PC-3 (cell line): ENCODE measurements around the gene MAP2K2. TPM values are rescaled to one million over a fixed set of nuclear protein-coding genes. Genes with fewer than 3 reads are reported as not detected.

Experiments
- ATAC-seq: fragments of 200-7000 bp; cut with Tn5 transposase; 2 replicates; pipeline ENCODE4 v1.9.1; 2020; ENCODE audit warnings: mild to moderate bottlenecking, moderate library complexity
- BruUV-seq: library from RNA; stranded (reverse); fragments of 400-500 nt; replicated peaks from 2 replicates; lab custom pipeline; 2021; lab: Mats Ljungman, UMichigan
- CTCF ChIA-PET: fragments of 300-600 bp; sonication (Branson Sonifier 250); formaldehyde crosslinking; loops from one replicate; lab custom pipeline; 2022; ENCODE audit warnings: antibody characterized with exemption; lab: Charles Lee
- POLR2A ChIA-PET: fragments of 300-600 bp; sonication (Branson Sonifier 250); formaldehyde crosslinking; loops from one replicate; lab custom pipeline; 2022; ENCODE audit warnings: antibody characterized with exemption; ENCODE audit not compliant: unreplicated experiment; lab: Charles Lee
- DNase-seq: peaks from one replicate; pipeline ENCODE4 v3.0.0-alpha.2; 2015
- H2AFZ ChIP-seq: fragments of 300-600 bp; sonication (generic); 2 replicates; pipeline ENCODE4 v1.6.0; 2016; ENCODE audit warnings: antibody characterized with exemption, low read length
- H3F3A ChIP-seq: fragments of 300-600 bp; sonication (generic); one replicate; pipeline ENCODE4 v1.6.0; 2017; ENCODE audit warnings: antibody characterized with exemption, low read length, control low read depth, mild to moderate bottlenecking; ENCODE audit not compliant: unreplicated experiment
- H3K27ac ChIP-seq: fragments of 300-600 bp; sonication (generic); 2 replicates; pipeline ENCODE4 v1.5.1; 2016; ENCODE audit warnings: mild to moderate bottlenecking, low read length
- H3K27me3 ChIP-seq: fragments of 300-600 bp; sonication (generic); 2 replicates; pipeline ENCODE4 v1.6.1; 2016; ENCODE audit warnings: low read length, mixed read lengths
- H3K36me3 ChIP-seq: fragments of 300-600 bp; sonication (generic); 2 replicates; pipeline ENCODE4 v1.6.1; 2016; ENCODE audit warnings: low read depth, mixed run types, low read length, mixed read lengths
- H3K4me1 ChIP-seq: fragments of 300-600 bp; sonication (generic); 2 replicates; pipeline ENCODE4 v1.5.1; 2016; ENCODE audit warnings: low read length; ENCODE audit not compliant: insufficient read depth
- H3K4me2 ChIP-seq: fragments of 300-600 bp; sonication (generic); 2 replicates; pipeline ENCODE4 v1.6.0; 2016; ENCODE audit warnings: low read length
- H3K4me3 ChIP-seq: fragments of 300-600 bp; sonication (generic); 2 replicates; pipeline ENCODE4 v1.5.1; 2016; ENCODE audit warnings: mild to moderate bottlenecking, low read length, mixed read lengths
- H3K79me2 ChIP-seq: fragments of 300-600 bp; sonication (generic); 2 replicates; pipeline ENCODE4 v1.6.1; 2017; ENCODE audit warnings: low read length, mixed read lengths
- H3K9ac ChIP-seq: fragments of 300-600 bp; sonication (generic); 2 replicates; pipeline ENCODE4 v1.6.0; 2016; ENCODE audit warnings: mild to moderate bottlenecking, low read length
- H3K9me2 ChIP-seq: fragments of 300-600 bp; sonication (generic); replicated peaks from 2 replicates; pipeline ENCODE4 v1.6.1; 2016; ENCODE audit warnings: mixed run types, low read length, mixed read lengths
- H3K9me3 ChIP-seq: fragments of 300-600 bp; sonication (generic); 2 replicates; pipeline ENCODE4 v1.6.1; 2016; ENCODE audit warnings: low read length, mixed read lengths
- H4K20me1 ChIP-seq: fragments of 300-600 bp; sonication (generic); 2 replicates; pipeline ENCODE4 v1.6.1; 2016; ENCODE audit warnings: low read length, mixed read lengths
- CTCF ChIP-seq: fragments of 300-600 bp; sonication (generic); conservative IDR thresholded peaks from 2 replicates; pipeline ENCODE4 v1.5.1; 2017; ENCODE audit warnings: antibody characterized with exemption, low read depth, mild to moderate bottlenecking, low read length
- EZH2 ChIP-seq: fragments of 300-600 bp; sonication (generic); IDR thresholded peaks from one replicate; pipeline ENCODE4 v1.6.1; 2017; ENCODE audit warnings: antibody characterized with exemption, mild to moderate bottlenecking, low read length; ENCODE audit not compliant: unreplicated experiment
- EZH2phosphoT487 ChIP-seq: fragments of 300-600 bp; sonication (generic); IDR thresholded peaks from 2 replicates; pipeline ENCODE4 v1.6.1; 2018; ENCODE audit warnings: mild to moderate bottlenecking, antibody characterized with exemption, low read length, borderline replicate concordance
- intact Hi-C: fragments of 100-400 bp; cut with micrococcal nuclease; formaldehyde crosslinking; loops from 2 replicates; pipeline ENCODE4 v1.9.0; 2023
- total RNA-seq: library from RNA; depleted of rRNA; stranded (reverse); fragments of >200 nt; gene quantifications from 2 replicates; pipeline ENCODE4 v1.2.3, GENCODE V29; 2014

The MAP2K2 gene
- total RNA-seq, 1 experiment from 2014 or later, result 229 TPM

- Histone ChIP-seq H3K27me3 (no peaks in the 10 kb centered on the region), H3K9me2 (no peaks in the 10 kb centered on the region), H3K4me2 (no peak overlapping the region), H4K20me1 (no peaks in the 10 kb centered on the region), H3K9me3 (no peaks in the 10 kb centered on the region), H3K27ac (no peak overlapping the region), H3K9ac (no peak overlapping the region), H3K36me3 (peaks cover 4% of the 10 kb centered on the region; the same call in 1 of the 2 replicates), H3K4me3 (no peak overlapping the region), H2AFZ (no peak overlapping the region), H3K4me1 (no peaks in the 10 kb centered on the region; the same call in 1 of the 2 replicates), H3K79me2 (no peaks in the 10 kb centered on the region), H3F3A (no peaks in the 10 kb centered on the region)
- TSS peak; percentile 4 for BruUV-seq
- ChIA-PET POLR2A (interaction anchor here (0.5 kb wide), 1 partner anchor 101 kb away, joined by 12 read pairs; the partner anchor contains the start of gene PIAS4), CTCF (no interaction called here)
- no peak for TF ChIP-seq EZH2
- no peak for TF ChIP-seq CTCF
- TF ChIP-seq EZH2phosphoT487, result no peak
- intact Hi-C loops, result no loop called here
- no peak for ATAC-seq
- no peak for DNase-seq
These were observed 14.9 kb downstream of the MAP2K2 start for GRCh38 chr19:4108767-4109625.

- intact Hi-C loops, result no loop called here
- no peak overlapping the region for H3K4me3 ChIP-seq
- CTCF ChIA-PET, result no interaction called here
- H2AFZ ChIP-seq, result no peak overlapping the region
- no TSS peak for BruUV-seq
- H3K9me3 ChIP-seq, result no peaks in the 10 kb centered on the region
- no peaks in the 10 kb centered on the region for H4K20me1 ChIP-seq
- POLR2A ChIA-PET, result no interaction called here
- no peak for TF ChIP-seq EZH2phosphoT487
- TF ChIP-seq EZH2, result no peak
- TF ChIP-seq CTCF, result no peak
- H3K9me2 ChIP-seq, result no peaks in the 10 kb centered on the region
- no peaks in the 10 kb centered on the region for H3F3A ChIP-seq
- H3K79me2 ChIP-seq, result no peaks in the 10 kb centered on the region
- ATAC-seq, result peak; percentile 20; the same call in 1 of the 2 replicates
- peak; percentile 14 for DNase-seq
- H3K27ac ChIP-seq, result no peak overlapping the region
- H3K27me3 ChIP-seq, result no peaks in the 10 kb centered on the region
- no peak overlapping the region for H3K4me2 ChIP-seq
- no peak overlapping the region for H3K9ac ChIP-seq
- H3K4me1 ChIP-seq, result no peaks in the 10 kb centered on the region; the same call in 1 of the 2 replicates
- peaks cover 4% of the 10 kb centered on the region; the same call in 1 of the 2 replicates for H3K36me3 ChIP-seq
These were observed 20.9 kb downstream of the MAP2K2 start for GRCh38 chr19:4103080-4103433.
